Choroid plexus epithelial cell (primary cell): ENCODE measurements around the gene IFITM10.
"Not testable (repeated sequence)": the region's sequence is repeated elsewhere in the genome, so short reads cannot be mapped to it uniquely, and the experiment has no call there.

ENCODE experiments used
- DNase-seq: peaks from one replicate; pipeline ENCODE4 v3.0.0-alpha.2; 2010; ENCODE audit warnings: low read depth
- H3K4me3 ChIP-seq: 2 replicates; pipeline ENCODE4 v1.5.1; 2011; ENCODE audit warnings: low read depth, mild to moderate bottlenecking, control low read depth, low read length, moderate library complexity
- CTCF ChIP-seq: conservative IDR thresholded peaks from 2 replicates; pipeline ENCODE4 v1.5.1; 2011; ENCODE audit warnings: low read depth, mild to moderate bottlenecking, control low read depth, inconsistent platforms, low read length, moderate library complexity

IFITM10 gene

DNA sequence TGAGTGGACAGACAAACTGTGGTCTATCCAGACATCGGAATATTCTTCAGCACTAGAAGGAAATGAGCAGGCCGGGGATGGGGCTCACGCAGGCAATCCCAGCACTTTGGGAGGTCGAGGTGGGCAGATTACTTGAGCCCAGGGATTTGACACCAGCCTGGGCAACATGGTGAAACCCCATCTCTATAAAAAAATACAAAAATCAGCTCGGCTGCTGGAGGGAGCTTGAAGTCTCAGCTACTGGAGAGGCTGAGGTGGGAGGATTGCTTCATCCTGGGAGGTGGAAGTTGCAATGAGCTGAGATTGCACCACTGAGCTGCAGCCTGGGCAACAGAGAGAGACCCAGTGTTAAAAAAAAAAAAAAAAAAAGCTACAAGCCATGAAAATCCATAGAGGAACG, 21.3 kb upstream of the IFITM10 start:
- DNase-seq, result peak; percentile 92

DNA sequence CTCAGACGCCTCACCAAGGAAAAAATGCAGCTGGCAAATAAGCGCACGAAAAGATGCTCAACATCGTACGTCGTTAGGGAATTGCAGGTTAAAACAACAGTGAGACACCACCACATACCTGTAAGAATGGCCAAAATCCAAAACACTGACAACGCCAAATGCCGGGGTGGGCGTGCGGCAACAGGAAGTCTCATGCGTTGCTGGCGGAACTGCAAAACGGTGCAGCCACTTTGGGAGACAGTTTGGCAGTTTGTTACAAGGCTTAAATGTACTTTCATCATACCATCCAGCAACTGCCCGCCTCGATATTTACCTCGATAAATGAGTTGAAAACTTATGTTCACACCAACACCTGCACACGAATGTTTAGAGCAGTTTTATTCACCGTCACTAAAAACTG, 20.9 kb upstream of the IFITM10 start:
- H3K4me3 ChIP-seq, result no peak overlapping the region
- no peak for DNase-seq
- no peak for TF ChIP-seq CTCF

More for the DNA sequence above, 21.3 kb upstream of the IFITM10 start:
- H3K4me3 ChIP-seq, result no peak overlapping the region
- TF ChIP-seq CTCF, result no peak

DNA sequence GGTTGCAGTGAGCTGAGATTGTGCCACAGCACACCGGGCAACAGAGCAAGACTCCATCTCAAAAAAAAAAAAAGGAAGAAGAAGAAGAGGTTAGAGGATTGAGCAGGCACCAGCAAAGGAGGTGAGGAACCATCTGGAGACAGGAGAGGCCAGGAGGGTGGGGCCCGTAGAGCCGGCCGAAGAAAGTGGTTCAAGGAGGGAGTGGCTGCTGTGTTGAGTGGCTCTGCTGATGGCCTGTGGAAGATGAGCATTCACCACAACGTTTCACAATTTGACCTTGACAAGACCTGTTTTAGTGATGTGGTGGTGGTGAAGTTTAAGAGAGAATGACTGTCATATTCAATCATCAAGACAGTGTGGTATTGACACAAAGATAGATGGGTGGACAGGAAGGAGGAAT, 20.1 kb upstream of the IFITM10 start:
- TF ChIP-seq CTCF, result no peak
- DNase-seq, result no peak
- no peak overlapping the region for H3K4me3 ChIP-seq

DNA sequence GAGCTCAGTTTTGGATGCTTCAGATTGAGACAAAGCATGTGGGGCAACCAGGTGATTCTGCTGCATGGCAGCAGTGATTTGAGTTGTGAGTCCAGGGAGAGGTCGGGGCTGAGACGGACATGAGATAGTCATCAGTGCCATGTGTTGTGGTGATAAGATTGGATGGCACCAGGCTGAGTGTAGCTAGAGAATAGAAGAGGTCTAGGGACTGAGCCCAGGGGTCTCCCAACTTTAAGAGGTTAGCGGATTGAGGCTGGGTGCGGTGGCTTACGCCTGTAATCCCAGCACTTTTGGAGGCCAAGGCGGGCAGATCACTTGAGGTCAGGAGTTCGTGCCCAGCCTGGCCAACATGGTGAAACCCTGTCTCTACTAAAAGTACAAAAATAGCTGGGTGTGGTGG, 19.7 kb upstream of the IFITM10 start:
- no peak for TF ChIP-seq CTCF
- H3K4me3 ChIP-seq, result no peak overlapping the region
- no peak for DNase-seq

DNA sequence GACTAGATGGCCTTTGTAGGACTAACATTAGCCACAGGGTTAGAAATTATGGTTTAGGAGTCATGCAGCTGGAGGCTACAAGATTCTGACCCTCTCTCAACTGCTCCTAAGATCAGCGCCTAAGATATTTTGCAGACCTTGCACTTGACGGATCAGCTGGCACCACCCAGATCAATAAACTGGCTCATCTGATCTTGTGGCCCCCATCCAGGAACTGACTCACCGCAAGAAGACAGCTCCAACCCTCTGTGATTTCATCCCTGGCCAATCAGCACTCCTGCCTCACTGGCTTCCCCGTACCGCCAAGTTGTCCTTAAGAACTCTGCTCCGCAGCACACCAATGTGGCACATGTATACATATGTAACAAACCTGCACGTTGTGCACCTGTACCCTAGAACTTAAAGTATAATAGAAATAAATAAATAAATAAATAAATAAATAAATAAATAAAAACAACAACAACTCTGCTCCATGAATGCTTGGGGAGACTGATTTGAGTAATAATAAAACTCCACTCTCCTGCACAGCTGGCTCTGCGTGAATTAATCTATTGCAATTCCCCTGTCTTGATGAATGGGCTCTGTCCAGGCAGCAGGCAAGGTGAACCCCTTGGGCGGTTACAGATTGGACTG, 19.0 kb upstream of the IFITM10 start:
- H3K4me3 ChIP-seq, result not testable (repeated sequence)
- DNase-seq, result peak; percentile 44

- no peak for TF ChIP-seq CTCF
- H3K4me3 ChIP-seq, result no peak overlapping the region
- no peak for DNase-seq
Measured at GRCh38 chr11:1768141-1768469, 17.7 kb upstream of the IFITM10 start.

- TF ChIP-seq CTCF, result no peak
- H3K4me3 ChIP-seq, result no peak overlapping the region
- no peak for DNase-seq
Measured at GRCh38 chr11:1767399-1768140, 17.2 kb upstream of the IFITM10 start.
